Stimulated activated CD4-positive, alpha-beta T cell treated with anti-CD3 and anti-CD28 coated beads, Interleukin-12 subunit alpha, Interleukin-12 subunit beta, amount 100 ng/mL, for 48 hours (primary cell): ENCODE measurements around the gene DYNLT4.
A peak's percentile ranks its signal among the peaks of the same experiment; 100 is the strongest.
"Not testable (repeated sequence)": the region's sequence is repeated elsewhere in the genome, so short reads cannot be mapped to it uniquely, and the experiment has no call there.

Experiments
- DNase-seq, 3 donors: peaks; one replicate each; pipeline ENCODE4 v3.0.0-alpha.2; 2020; ENCODE audit warnings: low read depth in 2 of 3, low spot score in 1 of 3

The DYNLT4 gene

GRCh38 chr1:44806704-44807363 is at the start of gene DYNLT4:
DYNLT4 (minus strand) TSS chr1:44807351; CDS start chr1:44806668, 683 bp downstream.
- DNase-seq: no peak

GRCh38 chr1:44855742-44856141 is 48.6 kb upstream of the DYNLT4 start:
- DNase-seq: no peak

- no peak for DNase-seq
These were observed 47.8 kb upstream of the DYNLT4 start for GRCh38 chr1:44854970-44855369.

- DNase-seq: no peak
These were observed 46.0 kb upstream of the DYNLT4 start for GRCh38 chr1:44853201-44853600.

GRCh38 chr1:44851308-44851707 is 44.2 kb upstream of the DYNLT4 start:
- no peak for DNase-seq

- no peak for DNase-seq
These were observed 42.5 kb upstream of the DYNLT4 start for GRCh38 chr1:44849575-44850132.

GRCh38 chr1:44848456-44849181 is 41.5 kb upstream of the DYNLT4 start:
- DNase-seq: no peak

GRCh38 chr1:44847845-44848244 is 40.7 kb upstream of the DYNLT4 start:
- no peak for DNase-seq

- no peak for DNase-seq
These were observed 39.8 kb upstream of the DYNLT4 start for GRCh38 chr1:44846985-44847384.

GRCh38 chr1:44842862-44843655 is 35.9 kb upstream of the DYNLT4 start, which contains the start of gene PTCH2:
PTCH2 (minus strand) TSS chr1:44843253; CDS start chr1:44842932, 321 bp downstream.
- DNase-seq: no peak

GRCh38 chr1:44842486-44842861 is 35.3 kb upstream of the DYNLT4 start:
- DNase-seq: no peak

- DNase-seq: no peak
These were observed 32.4 kb upstream of the DYNLT4 start for GRCh38 chr1:44839576-44839975.

- not testable (repeated sequence) for DNase-seq
These were observed 31.1 kb upstream of the DYNLT4 start for GRCh38 chr1:44838294-44838693.

- peak; percentile 82 to 92 (median 85) for DNase-seq
These were observed 28.9 kb upstream of the DYNLT4 start for GRCh38 chr1:44835738-44836675.

GRCh38 chr1:44834328-44834727 is 27.2 kb upstream of the DYNLT4 start:
- no peak for DNase-seq

- no peak for DNase-seq
These were observed 25.0 kb upstream of the DYNLT4 start for GRCh38 chr1:44832056-44832705.

- DNase-seq: no peak
These were observed 24.4 kb upstream of the DYNLT4 start for GRCh38 chr1:44831516-44831915.

- no peak for DNase-seq
These were observed 23.8 kb upstream of the DYNLT4 start for GRCh38 chr1:44830900-44831304.

GRCh38 chr1:44829506-44830384 is 22.6 kb upstream of the DYNLT4 start:
- DNase-seq: no peak
